ENCODE data around the gene ABCC1. TPM values are rescaled to one million over a fixed set of nuclear protein-coding genes. Genes with fewer than 3 reads are reported as not detected.
"Not testable (repeated sequence)": the region's sequence is repeated elsewhere in the genome, so short reads cannot be mapped to it uniquely, and the experiment has no call there.

Gene ABCC1
- polyA plus RNA-seq, 3 donors = 23.9 to 32.2 (median 31.8) TPM

- not testable (repeated sequence) for DNase-seq
Measured at GRCh38 chr16:15936809-15937208, 12.6 kb upstream of the ABCC1 start.

GRCh38 chr16:15942931-15943690 is 6.3 kb upstream of the ABCC1 start:
- DNase-seq = no peak

GRCh38 chr16:15946257-15947044 is 3.0 kb upstream of the ABCC1 start:
- no peak for DNase-seq

GRCh38 chr16:15947983-15948509 is 1.4 kb upstream of the ABCC1 start:
- no peak for DNase-seq

DNA sequence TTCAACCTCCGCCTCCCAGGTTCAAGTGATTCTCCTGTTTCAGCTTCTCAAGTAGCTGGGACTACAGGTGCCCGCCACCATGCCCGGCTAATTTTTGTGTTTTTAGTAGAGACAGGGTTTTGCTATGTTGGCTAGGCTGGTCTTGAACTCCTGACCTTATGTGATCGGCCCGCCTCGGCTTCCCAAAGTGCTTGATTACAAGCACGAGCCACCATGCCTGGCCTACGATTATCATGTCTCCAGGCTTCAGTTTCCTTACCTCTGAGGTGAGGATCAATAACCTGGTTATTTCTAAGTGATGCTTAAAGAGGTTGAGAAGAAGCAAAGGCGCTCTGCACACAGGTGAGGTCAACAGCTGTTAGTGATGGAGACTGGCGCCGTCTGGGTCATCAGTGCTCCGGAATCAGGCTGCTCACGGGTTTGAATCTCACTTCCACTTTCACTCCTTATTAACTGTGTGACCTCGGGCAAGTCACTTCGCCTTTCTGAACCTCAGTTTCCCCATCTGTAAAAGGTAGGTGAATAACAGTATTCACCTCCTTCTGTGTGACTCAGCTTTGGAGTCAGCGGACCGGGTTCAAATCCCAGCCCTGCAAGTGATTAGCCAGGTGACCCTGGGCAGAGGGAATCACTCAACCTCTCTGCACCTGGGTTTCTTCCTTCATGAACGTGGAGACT is 745 bp upstream of the ABCC1 start:
- DNase-seq = no peak

GRCh38 chr16:15950161-15950854 is 892 bp downstream of the ABCC1 start:
- DNase-seq = no peak

DNA sequence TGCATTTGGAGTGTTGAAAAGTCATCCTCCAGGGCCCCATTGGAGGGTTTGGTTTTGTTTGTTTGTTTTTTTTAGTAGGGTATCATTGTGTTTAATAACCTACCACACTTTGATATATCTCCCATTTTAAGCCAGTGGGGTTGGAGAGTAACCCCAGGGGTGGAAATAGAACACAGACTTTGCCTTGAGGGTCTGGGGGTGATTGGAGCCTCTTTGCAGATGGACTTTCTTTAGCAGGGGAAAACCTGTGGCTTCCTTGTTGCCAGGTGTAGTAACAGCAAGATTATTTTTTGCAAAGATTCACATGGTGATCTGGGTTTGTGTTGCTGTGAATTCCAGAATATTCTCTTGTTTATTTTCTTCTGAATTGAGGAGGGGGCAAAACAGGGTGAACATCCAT is 1.5 kb downstream of the ABCC1 start:
- DNase-seq = no peak

GRCh38 chr16:15951852-15952251 is 2.4 kb downstream of the ABCC1 start:
- no peak for DNase-seq

GRCh38 chr16:15952265-15952711 is 2.9 kb downstream of the ABCC1 start:
- DNase-seq = no peak

- no peak for DNase-seq
Measured at GRCh38 chr16:15953477-15953876, 4.1 kb downstream of the ABCC1 start.

DNA sequence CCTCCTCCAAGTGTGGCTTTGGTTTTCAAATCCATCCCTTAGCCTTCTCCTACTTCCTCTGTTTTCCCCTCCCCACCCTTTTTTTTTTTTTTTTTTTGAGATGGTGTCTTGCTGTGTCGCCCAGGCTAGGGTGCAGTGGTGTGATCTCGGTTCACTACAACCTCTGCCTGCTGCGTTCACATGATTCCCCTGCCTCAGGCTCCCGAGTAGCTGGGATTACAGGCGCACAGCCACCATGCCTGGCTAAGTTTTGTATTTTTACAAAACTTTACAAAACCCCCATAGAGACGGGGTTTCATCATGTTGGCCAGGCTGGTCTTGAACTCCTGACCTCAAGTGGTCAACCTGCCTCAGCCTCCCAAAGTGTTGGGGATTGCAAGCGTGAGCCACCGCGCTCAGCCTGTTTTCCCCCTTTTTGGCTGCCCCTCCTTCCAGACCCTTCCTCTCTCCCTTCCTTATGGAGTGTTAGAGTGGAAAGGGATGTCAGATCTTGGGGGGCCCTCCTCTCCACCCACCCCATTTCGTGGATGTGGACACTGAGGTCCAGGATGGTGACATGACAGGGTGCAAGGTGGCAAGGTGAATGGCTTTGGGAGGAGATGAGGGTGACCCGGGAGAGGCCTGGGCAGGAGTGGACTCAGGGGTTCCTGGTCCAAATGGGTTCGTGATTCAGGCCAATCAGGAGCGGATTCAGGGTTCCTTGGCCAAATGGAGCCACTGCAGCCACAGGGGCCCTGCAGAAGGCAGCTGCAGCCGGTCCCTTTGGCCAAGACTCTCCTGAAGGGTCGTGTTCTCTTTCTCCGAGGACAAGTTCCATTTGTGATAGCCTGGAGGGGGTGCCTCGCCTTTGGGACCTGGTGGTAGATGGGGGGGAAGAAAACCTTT is 4.8 kb downstream of the ABCC1 start:
- DNase-seq = no peak

- DNase-seq = no peak
Measured at GRCh38 chr16:15954814-15955151, 5.4 kb downstream of the ABCC1 start.

- DNase-seq = no peak
Measured at GRCh38 chr16:15955425-15955824, 6.0 kb downstream of the ABCC1 start.

DNA sequence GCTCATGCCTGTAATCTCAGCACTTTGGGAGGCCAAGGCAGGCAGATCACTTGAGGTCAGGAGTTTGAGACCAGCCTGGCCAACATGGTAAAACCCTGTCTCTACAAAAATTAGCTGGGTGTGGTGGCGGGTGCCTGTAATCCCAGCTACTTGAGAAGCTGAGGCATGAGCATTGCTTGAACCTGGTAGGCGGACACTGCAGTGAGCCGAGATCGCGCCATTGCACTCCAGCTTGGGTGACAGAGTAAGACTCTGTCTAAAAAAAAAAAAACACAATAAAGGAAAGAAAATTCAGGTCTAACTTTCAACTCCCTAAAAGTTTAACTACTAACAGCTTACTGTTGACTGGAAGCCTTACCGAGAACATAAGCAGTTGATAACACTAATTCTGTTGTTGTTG is 6.7 kb downstream of the ABCC1 start:
- not testable (repeated sequence) for DNase-seq

GRCh38 chr16:15958703-15959348 is 9.4 kb downstream of the ABCC1 start:
- DNase-seq = peak; percentile 72

DNA sequence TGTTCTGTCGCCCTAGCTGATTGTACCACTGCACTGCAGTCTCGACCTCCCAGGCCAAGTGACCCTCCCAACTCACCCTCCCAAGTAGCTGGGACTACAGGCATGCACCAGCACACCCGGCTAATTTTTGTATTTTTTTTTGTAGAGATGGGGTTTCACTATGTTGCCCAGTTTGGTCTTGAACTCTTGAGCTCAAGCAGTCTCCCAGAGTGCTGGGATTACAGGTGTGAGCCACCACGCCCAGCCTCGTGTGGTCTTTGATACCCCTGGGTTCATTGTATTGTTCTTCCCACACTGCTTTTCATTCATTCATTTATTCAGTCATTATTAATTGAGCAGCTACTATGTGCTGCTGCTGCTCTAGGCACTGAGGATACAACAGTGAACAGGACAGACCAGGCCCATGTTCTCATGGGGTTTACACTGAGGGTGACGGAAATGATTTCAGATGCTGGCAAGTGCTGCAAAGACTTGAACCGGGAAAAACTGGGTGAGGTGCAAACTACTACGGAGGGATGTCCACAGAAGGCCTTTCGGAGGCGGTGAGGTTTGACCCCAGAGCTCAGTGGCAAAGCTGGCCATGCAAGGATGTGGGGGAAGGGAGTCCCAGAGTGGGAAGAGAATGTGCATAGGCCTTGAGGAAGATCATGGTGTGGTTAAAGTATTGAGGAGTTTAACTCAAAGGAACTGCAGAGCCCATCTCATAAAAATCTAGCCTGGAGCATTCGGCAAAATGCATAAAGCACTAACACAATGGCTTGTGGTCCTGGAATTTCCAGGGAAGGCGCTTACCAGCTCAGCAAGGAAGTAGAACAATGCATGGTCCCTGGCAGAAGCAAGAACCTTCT is 10.9 kb downstream of the ABCC1 start:
- DNase-seq = no peak

GRCh38 chr16:15961060-15961511 is 11.7 kb downstream of the ABCC1 start:
- no peak for DNase-seq

- no peak for DNase-seq
Measured at GRCh38 chr16:15961571-15962090, 12.2 kb downstream of the ABCC1 start.

Measured in renal pelvis (tissue), 4 donors.